Neutrophil (primary cell): Measurements from ENCODE around the gene PTPRG.

Experiments
- H3K27ac ChIP-seq: fragments of 200-600 bp; sonication (generic); 2 replicates; pipeline ENCODE4 v1.5.1; 2016; ENCODE audit warnings: mild to moderate bottlenecking, moderate library complexity
- H3K27me3 ChIP-seq: fragments of 200-600 bp; sonication (generic); 2 replicates; pipeline ENCODE4 v1.6.0; 2016; ENCODE audit warnings: mild to moderate bottlenecking
- H3K36me3 ChIP-seq: fragments of 200-600 bp; sonication (generic); 2 replicates; pipeline ENCODE4 v1.5.1; 2017
- H3K4me1 ChIP-seq, 2 experiments: fragments of 200-600 bp in 1 of 2; sonication (generic) in 1 of 2; 1 replicate in 1 of 2; 2 replicates in 1 of 2; pipeline versions ENCODE4 v1.5.1 to v1.6.1; 2013 to 2016; ENCODE audit warnings: low read depth in 1 of 2, low read length in 1 of 2, mild to moderate bottlenecking in 1 of 2, moderate library complexity in 1 of 2; ENCODE audit not compliant: control insufficient read depth in 1 of 2, insufficient read depth in 1 of 2
- H3K4me3 ChIP-seq, 2 experiments: fragments of 200-600 bp in 1 of 2; sonication (generic) in 1 of 2; 1 replicate in 1 of 2; 2 replicates in 1 of 2; pipeline ENCODE4 v1.5.1; 2013 to 2016; ENCODE audit warnings: low read depth in 1 of 2, low read length in 1 of 2, mild to moderate bottlenecking in 1 of 2, moderate library complexity in 1 of 2
- H3K9me3 ChIP-seq: fragments of 200-600 bp; sonication (generic); 2 replicates; pipeline ENCODE4 v1.5.1; 2016
- CTCF ChIP-seq: fragments of 200-600 bp; sonication (generic); IDR thresholded peaks from 2 replicates; pipeline ENCODE4 v1.5.1; 2016; ENCODE audit warnings: antibody characterized with exemption

PTPRG gene

GRCh38 chr3:61595288-61595687 is 33.9 kb downstream of the PTPRG start:
- Histone ChIP-seq H3K27ac (no peak overlapping the region), H3K36me3 (no peaks in the 10 kb centered on the region), H3K4me3 (no peak overlapping the region), H3K27me3 (no peaks in the 10 kb centered on the region), H3K4me1 (no peaks in the 10 kb centered on the region), H3K9me3 (no peaks in the 10 kb centered on the region)
- no peak for TF ChIP-seq CTCF

GRCh38 chr3:61595826-61596225 is 34.5 kb downstream of the PTPRG start:
- no peak overlapping the region for H3K27ac ChIP-seq
- H3K36me3 ChIP-seq = no peaks in the 10 kb centered on the region
- H3K27me3 ChIP-seq = no peaks in the 10 kb centered on the region
- no peak overlapping the region for H3K4me3 ChIP-seq
- TF ChIP-seq CTCF = no peak
- H3K9me3 ChIP-seq = no peaks in the 10 kb centered on the region
- no peaks in the 10 kb centered on the region for H3K4me1 ChIP-seq

DNA sequence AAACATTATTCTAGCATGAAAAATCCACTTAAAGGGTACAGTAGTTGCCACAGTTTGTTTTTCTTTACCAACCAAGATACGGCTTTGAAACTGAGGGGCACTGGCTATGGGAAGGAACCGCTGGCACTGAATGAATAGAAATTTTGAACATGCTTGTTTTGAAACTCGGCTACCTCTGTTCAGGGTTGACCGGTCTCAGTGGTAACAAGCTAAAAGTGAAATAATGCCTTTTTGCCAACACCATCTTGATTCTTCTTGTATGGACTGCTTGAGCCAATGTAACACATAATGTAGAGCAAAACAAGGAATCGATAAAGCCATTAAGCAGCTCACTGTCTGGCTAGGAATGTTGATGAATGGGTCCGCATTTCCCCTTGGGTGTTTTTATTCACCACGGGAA is 36.5 kb downstream of the PTPRG start:
- Histone ChIP-seq H3K9me3 (no peaks in the 10 kb centered on the region), H3K27me3 (no peaks in the 10 kb centered on the region), H3K4me1 (no peaks in the 10 kb centered on the region), H3K36me3 (no peaks in the 10 kb centered on the region), H3K4me3 (no peak overlapping the region), H3K27ac (no peak overlapping the region)
- TF ChIP-seq CTCF = no peak

GRCh38 chr3:61600195-61600594 is 38.8 kb downstream of the PTPRG start:
- Histone ChIP-seq H3K4me1 (no peaks in the 10 kb centered on the region), H3K27ac (no peak overlapping the region), H3K4me3 (no peak overlapping the region), H3K27me3 (no peaks in the 10 kb centered on the region), H3K36me3 (no peaks in the 10 kb centered on the region), H3K9me3 (no peaks in the 10 kb centered on the region)
- TF ChIP-seq CTCF = no peak

- H3K27ac ChIP-seq = no peak overlapping the region
- no peak overlapping the region for H3K4me3 ChIP-seq
- H3K36me3 ChIP-seq = no peaks in the 10 kb centered on the region
- H3K4me1 ChIP-seq = no peaks in the 10 kb centered on the region
- H3K9me3 ChIP-seq = no peaks in the 10 kb centered on the region
- TF ChIP-seq CTCF = no peak
- H3K27me3 ChIP-seq = no peaks in the 10 kb centered on the region
Observed at GRCh38 chr3:61601831-61602230, 40.5 kb downstream of the PTPRG start.

DNA sequence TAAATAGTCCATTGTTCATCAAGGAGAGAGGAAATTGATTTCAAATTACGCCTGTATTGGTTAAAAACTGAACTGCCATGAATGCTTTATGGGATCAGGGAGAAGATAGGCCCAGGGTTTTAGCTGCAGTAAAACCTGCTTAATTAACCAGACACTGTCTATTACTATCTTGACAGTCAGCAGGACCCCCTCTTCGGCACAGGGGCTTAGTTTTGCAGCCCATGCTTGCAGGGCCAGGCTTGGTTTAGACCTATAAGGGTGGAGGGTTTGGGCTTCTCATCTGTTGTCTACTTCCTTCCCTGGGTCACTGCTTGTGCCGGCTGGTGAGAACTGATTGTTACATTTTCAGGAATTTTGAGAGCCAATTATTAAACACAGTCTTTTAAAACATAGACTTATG is 41.1 kb downstream of the PTPRG start:
- H3K27ac ChIP-seq = no peak overlapping the region
- no peaks in the 10 kb centered on the region for H3K9me3 ChIP-seq
- TF ChIP-seq CTCF = no peak
- no peaks in the 10 kb centered on the region for H3K27me3 ChIP-seq
- H3K36me3 ChIP-seq = no peaks in the 10 kb centered on the region
- no peaks in the 10 kb centered on the region for H3K4me1 ChIP-seq
- H3K4me3 ChIP-seq = no peak overlapping the region
